Epithelial cell of esophagus (primary cell): Measurements from ENCODE around the gene FLVCR1.

Experiments used
- DNase-seq: peaks from one replicate; pipeline ENCODE4 v3.0.0; 2010; ENCODE audit warnings: low read depth
- H3K4me3 ChIP-seq: 2 replicates; pipeline ENCODE4 v1.5.1; 2011; ENCODE audit warnings: mild to moderate bottlenecking, low read length, control low read depth
- CTCF ChIP-seq: IDR thresholded peaks from 2 replicates; pipeline ENCODE4 v1.5.1; 2011; ENCODE audit warnings: low read depth, mild to moderate bottlenecking, low read length, control low read depth, inconsistent platforms; ENCODE audit not compliant: insufficient read depth; ENCODE audit errors: missing control alignments

Gene FLVCR1

GRCh38 chr1:212946872-212947271 lies 88.8 kb downstream of the FLVCR1 start:
- DNase-seq = no peak
- no peak for TF ChIP-seq CTCF
- H3K4me3 ChIP-seq = no peak overlapping the region
